Subcutaneous abdominal adipose tissue (tissue), 5 donors: ENCODE data around the gene RALB.

Experiments
- H3K27ac ChIP-seq: one replicate; pipeline ENCODE4 v1.7.0; 2013; ENCODE audit warnings: low read depth, mild to moderate bottlenecking, inconsistent platforms, low read length, moderate library complexity
- H3K27me3 ChIP-seq, 5 donors: one replicate each; pipeline ENCODE4 v1.7.0; 2013; ENCODE audit warnings: low read length in 5 of 5, inconsistent platforms in 1 of 5; ENCODE audit not compliant: control insufficient read depth in 5 of 5, insufficient read depth in 4 of 5
- H3K36me3 ChIP-seq, 5 donors: one replicate each; pipeline ENCODE4 v1.7.0; 2013; ENCODE audit warnings: low read length in 5 of 5; ENCODE audit not compliant: control insufficient read depth in 5 of 5, insufficient read depth in 5 of 5
- H3K4me1 ChIP-seq, 5 donors: one replicate each; pipeline ENCODE4 v1.7.0; 2013; ENCODE audit warnings: low read length in 5 of 5, mild to moderate bottlenecking in 3 of 5, moderate library complexity in 1 of 5; ENCODE audit not compliant: control insufficient read depth in 5 of 5, insufficient read depth in 5 of 5
- H3K4me3 ChIP-seq, 5 donors: one replicate each; pipeline ENCODE4 v1.7.0; 2013; ENCODE audit warnings: low read length in 5 of 5, low read depth in 1 of 5
- H3K9ac ChIP-seq, 5 donors: one replicate each; pipeline ENCODE4 v1.7.0; 2013; ENCODE audit warnings: low read length in 5 of 5, mild to moderate bottlenecking in 4 of 5, moderate library complexity in 3 of 5
- H3K9me3 ChIP-seq, 5 donors: one replicate each; pipeline ENCODE4 v1.7.0; 2013; ENCODE audit warnings: low read length in 5 of 5; ENCODE audit not compliant: control insufficient read depth in 5 of 5
- donor health status: healthy.
- donor health status: healthy.
- donor health status: healthy.
- donor health status: healthy.
- donor health status: healthy.

Gene RALB

GRCh38 chr2:120252225-120253020, at the start of gene RALB:
Gene RALB, plus strand, starts transcription at chr2:120252852. Its CDS starts 25,813 bp downstream, at chr2:120278665.
- Histone ChIP-seq H3K9me3 (no peaks in the 10 kb centered on the region), H3K9ac (peak within 1 kb of the TSS; percentile 68 to 84 (median 78)), H3K4me3 (peak within 1 kb of the TSS; percentile 71 to 92 (median 87)), H3K36me3 (no peaks in the 10 kb centered on the region), H3K27me3 (no peaks in the 10 kb centered on the region), H3K27ac (peak within 1 kb of the TSS; percentile 82), H3K4me1 (peaks cover 10 to 52% (median 39%) of the 10 kb centered on the region in 5 donors)

GRCh38 chr2:120203251-120204021, 49.2 kb upstream of the RALB start:
- Histone ChIP-seq H3K9ac (peak overlapping the region in 1 of 5 donors; percentile 48), H3K27me3 (no peaks in the 10 kb centered on the region), H3K4me3 (peak overlapping the region in 3 of 5 donors; percentile 12 to 18 (median 17)), H3K9me3 (peaks cover 0 to 5% (median 0%) of the 10 kb centered on the region in 5 donors), H3K36me3 (no peaks in the 10 kb centered on the region), H3K27ac (no peak overlapping the region), H3K4me1 (peaks cover 2 to 14% (median 7%) of the 10 kb centered on the region in 5 donors)

- H3K4me3 ChIP-seq, result no peak overlapping the region
- no peaks in the 10 kb centered on the region for H3K27me3 ChIP-seq
- no peak overlapping the region for H3K9ac ChIP-seq
- no peak overlapping the region for H3K27ac ChIP-seq
- peaks cover 0 to 1% (median 0%) of the 10 kb centered on the region in 5 donors for H3K9me3 ChIP-seq
- no peaks in the 10 kb centered on the region for H3K36me3 ChIP-seq
- peaks cover 2 to 14% (median 7%) of the 10 kb centered on the region in 5 donors for H3K4me1 ChIP-seq
Observed at GRCh38 chr2:120204022-120204405, 48.6 kb upstream of the RALB start.

- Histone ChIP-seq H3K4me1 (peaks cover 2 to 14% (median 7%) of the 10 kb centered on the region in 5 donors), H3K36me3 (no peaks in the 10 kb centered on the region), H3K27me3 (no peaks in the 10 kb centered on the region), H3K27ac (no peak overlapping the region), H3K9me3 (no peaks in the 10 kb centered on the region), H3K9ac (no peak overlapping the region), H3K4me3 (no peak overlapping the region)
Observed at GRCh38 chr2:120204417-120204816, 48.2 kb upstream of the RALB start.

- H3K9ac ChIP-seq, result no peak overlapping the region
- no peaks in the 10 kb centered on the region for H3K27me3 ChIP-seq
- no peaks in the 10 kb centered on the region for H3K9me3 ChIP-seq
- no peak overlapping the region for H3K4me3 ChIP-seq
- H3K4me1 ChIP-seq, result peaks cover 2 to 16% (median 7%) of the 10 kb centered on the region in 5 donors
- no peaks in the 10 kb centered on the region for H3K36me3 ChIP-seq
- H3K27ac ChIP-seq, result no peak overlapping the region
Observed at GRCh38 chr2:120204945-120205670, 47.5 kb upstream of the RALB start.

- no peak overlapping the region for H3K4me3 ChIP-seq
- peaks cover 2 to 22% (median 7%) of the 10 kb centered on the region in 5 donors for H3K4me1 ChIP-seq
- H3K27ac ChIP-seq, result no peak overlapping the region
- H3K9me3 ChIP-seq, result no peaks in the 10 kb centered on the region
- H3K9ac ChIP-seq, result no peak overlapping the region
- no peaks in the 10 kb centered on the region for H3K27me3 ChIP-seq
- no peaks in the 10 kb centered on the region for H3K36me3 ChIP-seq
Observed at GRCh38 chr2:120206022-120206581, 46.5 kb upstream of the RALB start.

GRCh38 chr2:120208381-120209353, 44.0 kb upstream of the RALB start:
- H3K27ac ChIP-seq, result no peak overlapping the region
- H3K9ac ChIP-seq, result no peak overlapping the region

GRCh38 chr2:120209427-120210269, 43.0 kb upstream of the RALB start:
- Histone ChIP-seq H3K4me3 (no peak overlapping the region), H3K9ac (no peak overlapping the region), H3K9me3 (no peaks in the 10 kb centered on the region), H3K27me3 (no peaks in the 10 kb centered on the region), H3K36me3 (no peaks in the 10 kb centered on the region), H3K27ac (no peak overlapping the region), H3K4me1 (peaks cover 0 to 9% (median 0%) of the 10 kb centered on the region in 5 donors)

More at GRCh38 chr2:120208381-120209353, 44.0 kb upstream of the RALB start:
- Histone ChIP-seq H3K9me3 (no peaks in the 10 kb centered on the region), H3K27me3 (no peaks in the 10 kb centered on the region), H3K4me3 (no peak overlapping the region), H3K4me1 (peaks cover 0 to 13% (median 0%) of the 10 kb centered on the region in 5 donors), H3K36me3 (no peaks in the 10 kb centered on the region)
